ENCODE measurements around the gene CREB5. TPM values are rescaled to one million over a fixed set of nuclear protein-coding genes. Genes with fewer than 3 reads are reported as not detected.

CREB5 gene
- total and polyA plus RNA-seq, 10 donors, result 0.88 to 56.8 (median 23.5) TPM

DNA sequence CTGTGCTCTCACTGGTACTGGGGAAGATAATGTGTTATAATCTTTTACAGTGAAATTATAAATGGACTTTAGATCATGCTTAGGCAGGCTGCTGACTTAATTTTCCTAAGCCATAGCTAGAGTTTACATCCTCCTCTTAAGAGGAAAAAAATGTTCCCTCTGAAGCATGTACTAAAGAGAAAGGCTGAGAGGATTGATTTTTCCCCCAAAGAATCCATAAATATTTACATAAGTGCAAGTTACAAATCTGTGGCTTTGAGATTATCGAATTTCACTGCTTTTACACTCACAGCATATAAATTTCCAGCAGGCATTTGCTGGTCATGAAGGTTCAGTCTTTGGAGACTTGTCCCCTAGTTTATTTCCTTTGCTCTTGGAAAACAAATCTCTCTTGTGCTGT, 43.7 kb downstream of the CREB5 start:
- TF ChIP-seq POLR2AphosphoS5 (IDR thresholded peaks at IDR 0.05), result no peak
- TF ChIP-seq, protein P1, sequence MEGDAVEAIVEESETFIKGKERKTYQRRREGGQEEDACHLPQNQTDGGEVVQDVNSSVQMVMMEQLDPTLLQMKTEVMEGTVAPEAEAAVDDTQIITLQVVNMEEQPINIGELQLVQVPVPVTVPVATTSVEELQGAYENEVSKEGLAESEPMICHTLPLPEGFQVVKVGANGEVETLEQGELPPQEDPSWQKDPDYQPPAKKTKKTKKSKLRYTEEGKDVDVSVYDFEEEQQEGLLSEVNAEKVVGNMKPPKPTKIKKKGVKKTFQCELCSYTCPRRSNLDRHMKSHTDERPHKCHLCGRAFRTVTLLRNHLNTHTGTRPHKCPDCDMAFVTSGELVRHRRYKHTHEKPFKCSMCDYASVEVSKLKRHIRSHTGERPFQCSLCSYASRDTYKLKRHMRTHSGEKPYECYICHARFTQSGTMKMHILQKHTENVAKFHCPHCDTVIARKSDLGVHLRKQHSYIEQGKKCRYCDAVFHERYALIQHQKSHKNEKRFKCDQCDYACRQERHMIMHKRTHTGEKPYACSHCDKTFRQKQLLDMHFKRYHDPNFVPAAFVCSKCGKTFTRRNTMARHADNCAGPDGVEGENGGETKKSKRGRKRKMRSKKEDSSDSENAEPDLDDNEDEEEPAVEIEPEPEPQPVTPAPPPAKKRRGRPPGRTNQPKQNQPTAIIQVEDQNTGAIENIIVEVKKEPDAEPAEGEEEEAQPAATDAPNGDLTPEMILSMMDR (IDR thresholded peaks at IDR 0.05 in 8 of 11, conservative IDR thresholded peaks at IDR 0.05 in 3 of 11), result no peak
- no peak for TF ChIP-seq POLR2A (IDR thresholded peaks at IDR 0.05)
- Histone ChIP-seq H3K27me3 (replicated peaks in 1 of 7) (peaks cover 0 to 4% (median 0%) of the 10 kb centered on the region in 7 donors), H3K36me3 (no peaks in the 10 kb centered on the region), H3K4me1 (no peaks in the 10 kb centered on the region), H3K9me3 (no peaks in the 10 kb centered on the region), H3K4me3 (no peak overlapping the region), H3K27ac (no peak overlapping the region)
- 33 to 81% (median 63%) methylated on average over 1 of the region's 1 CpG for WGBS, 5 donors
- no peak for DNase-seq
- intact Hi-C loops (cut with DNase I; ENCODE audit: low total_unique reads), result no loop called here

DNA sequence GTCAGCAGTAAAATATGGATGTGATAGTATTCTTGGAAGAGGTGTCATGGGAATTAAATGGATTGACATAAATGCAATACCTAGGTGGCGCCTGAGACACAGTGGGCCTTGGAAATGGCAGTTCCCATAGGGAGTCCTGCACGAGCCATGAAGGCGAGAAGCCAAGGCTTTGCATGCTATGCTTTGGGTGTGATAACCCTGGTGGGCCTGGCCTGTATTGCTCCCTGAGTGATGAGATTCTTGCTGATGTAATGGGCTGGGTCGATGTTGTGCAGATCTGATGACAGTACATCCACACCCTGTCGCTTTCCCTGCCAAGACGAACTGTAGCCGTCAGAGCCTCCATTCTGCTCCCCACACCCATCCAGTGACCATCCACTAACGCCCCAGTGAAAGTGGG, 46.4 kb downstream of the CREB5 start:
- Histone ChIP-seq H3K4me1 (no peaks in the 10 kb centered on the region), H3K27me3 (replicated peaks in 1 of 7) (peaks cover 0 to 4% (median 0%) of the 10 kb centered on the region in 7 donors), H3K36me3 (no peaks in the 10 kb centered on the region), H3K9me3 (no peaks in the 10 kb centered on the region), H3K27ac (no peak overlapping the region), H3K4me3 (no peak overlapping the region)
- DNase-seq, result no peak
- 76 to 94% (median 86%) methylated on average over 8 of the region's 8 CpGs for WGBS, 5 donors
- TF ChIP-seq, protein P1 (IDR thresholded peaks at IDR 0.05 in 8 of 11, conservative IDR thresholded peaks at IDR 0.05 in 3 of 11), result no peak
- no peak for TF ChIP-seq POLR2AphosphoS5 (IDR thresholded peaks at IDR 0.05)
- no peak for TF ChIP-seq POLR2A (IDR thresholded peaks at IDR 0.05)
- intact Hi-C loops (cut with DNase I; ENCODE audit: low total_unique reads), result no loop called here

DNA sequence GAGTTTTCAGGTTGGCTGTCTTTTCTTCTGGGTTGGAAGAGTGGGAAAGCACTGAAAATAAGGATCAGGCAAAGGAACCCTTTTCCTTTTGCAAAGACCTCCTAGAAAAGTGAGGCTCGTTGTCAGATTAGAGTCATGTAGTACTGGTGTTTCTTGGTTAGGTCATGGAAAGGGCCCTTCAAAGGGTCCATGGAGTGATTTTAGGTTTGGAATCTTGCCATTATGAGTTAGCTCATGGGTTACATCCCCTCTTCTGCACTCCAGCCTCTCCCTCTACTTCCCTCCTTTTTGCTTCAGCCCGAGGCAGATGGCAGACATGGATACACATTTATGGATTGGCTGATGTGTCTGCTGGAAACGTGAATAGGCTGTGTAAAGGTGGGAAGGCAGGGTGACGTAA, 47.0 kb downstream of the CREB5 start:
- no peak for DNase-seq
- Histone ChIP-seq H3K36me3 (no peaks in the 10 kb centered on the region), H3K9me3 (no peaks in the 10 kb centered on the region), H3K27ac (no peak overlapping the region), H3K4me3 (no peak overlapping the region), H3K4me1 (no peaks in the 10 kb centered on the region), H3K27me3 (replicated peaks in 1 of 7) (peaks cover 0 to under 1% (median 0%) of the 10 kb centered on the region in 7 donors)
- intact Hi-C loops (cut with DNase I; ENCODE audit: low total_unique reads), result no loop called here
- TF ChIP-seq POLR2A (IDR thresholded peaks at IDR 0.05) (no peak), POLR2AphosphoS5 (IDR thresholded peaks at IDR 0.05) (no peak)
- TF ChIP-seq, protein P1 (IDR thresholded peaks at IDR 0.05 in 8 of 11, conservative IDR thresholded peaks at IDR 0.05 in 3 of 11), result no peak
- 81 to 96% (median 90%) methylated on average over 4 of the region's 4 CpGs for WGBS, 5 donors

DNA sequence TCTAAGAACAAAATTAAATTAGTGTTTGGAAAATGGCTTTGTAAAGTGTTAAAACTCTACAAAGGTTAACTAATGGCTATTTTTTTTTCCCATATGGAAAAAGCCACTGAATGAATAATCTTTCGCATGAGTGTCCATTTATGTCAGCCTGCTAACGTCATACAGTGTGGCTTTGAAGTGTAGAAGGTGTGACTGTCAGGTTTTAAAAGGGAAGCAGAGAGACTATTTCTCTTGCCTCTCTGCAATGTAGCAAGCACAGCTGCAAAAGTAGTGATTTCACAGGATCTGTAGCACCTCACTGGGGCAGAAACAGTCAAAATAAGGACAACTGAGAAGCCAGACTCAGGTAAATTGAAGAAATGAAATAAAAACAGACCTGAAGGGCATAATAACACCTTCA, 53.4 kb downstream of the CREB5 start:
- H3K9me3 ChIP-seq, result no peaks in the 10 kb centered on the region
- H3K36me3 ChIP-seq, result no peaks in the 10 kb centered on the region
- 75 to 84% (median 79%) methylated on average over 2 of the region's 2 CpGs for WGBS, 5 donors
- TF ChIP-seq, protein P1 (IDR thresholded peaks at IDR 0.05 in 8 of 11, conservative IDR thresholded peaks at IDR 0.05 in 3 of 11), result no peak
- no peak for TF ChIP-seq POLR2AphosphoS5 (IDR thresholded peaks at IDR 0.05)
- no peak for TF ChIP-seq POLR2A (IDR thresholded peaks at IDR 0.05)
- H3K4me3 ChIP-seq, result no peak overlapping the region
- H3K4me1 ChIP-seq, result no peaks in the 10 kb centered on the region
- peaks cover 0 to 6% (median 0%) of the 10 kb centered on the region in 7 donors for H3K27me3 ChIP-seq (replicated peaks in 1 of 7)
- no peak overlapping the region for H3K27ac ChIP-seq
- no peak for DNase-seq
- intact Hi-C loops (cut with DNase I; ENCODE audit: low total_unique reads), result no loop called here

All from spleen (tissue), 11 donors.